Measurements from ENCODE around the gene KLK15. TPM values are rescaled to one million over a fixed set of nuclear protein-coding genes. Genes with fewer than 3 reads are reported as not detected.
A peak's percentile ranks its signal among the peaks of the same experiment; 100 is the strongest.

KLK15 gene
- total RNA-seq, 1 donor from 2014 or later = not detected

DNA sequence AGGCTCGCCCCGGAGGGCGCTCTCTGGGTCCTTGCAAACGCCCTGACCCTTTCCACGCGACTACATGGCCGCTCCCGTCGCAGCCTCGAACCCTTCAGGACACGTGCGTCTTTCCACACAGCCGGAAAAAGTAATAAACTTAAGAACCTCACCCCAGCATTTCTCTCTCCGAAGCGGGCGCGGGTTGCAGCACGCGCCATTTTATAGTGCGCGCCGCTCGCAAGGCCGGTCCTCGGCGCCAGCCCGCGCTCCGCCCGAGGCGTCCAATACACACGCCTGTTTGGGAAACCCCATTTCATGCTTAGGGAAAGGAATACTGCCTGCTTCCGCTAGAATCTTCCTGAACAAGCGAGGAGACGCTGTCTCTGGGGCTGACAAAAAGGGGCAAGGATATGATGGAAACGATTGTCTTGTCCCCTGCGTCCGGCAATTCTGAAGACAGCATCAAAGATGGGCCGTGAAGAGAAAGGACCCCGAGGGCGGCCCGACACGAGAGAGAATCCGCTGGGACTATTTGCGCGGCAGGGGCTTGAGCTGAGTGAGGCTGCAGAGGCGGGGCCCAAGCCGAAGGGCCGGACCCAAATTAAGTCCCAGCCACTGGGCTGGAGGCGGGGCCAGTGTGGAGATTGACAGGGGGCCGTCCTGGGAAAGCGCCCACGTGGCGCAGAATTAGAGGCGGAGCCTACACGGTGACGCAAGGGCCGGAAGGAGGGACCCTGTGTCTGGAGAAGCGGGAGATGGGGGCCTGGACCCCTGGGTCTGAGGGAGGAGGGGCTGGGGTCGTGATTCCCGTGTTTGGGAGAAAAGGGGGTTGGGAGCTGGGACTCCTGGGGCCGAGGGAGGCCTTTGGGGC, 28.7 kb downstream of the KLK15 start:
- H3K4me1 Mint-ChIP-seq (ENCODE audit: low read depth) = peaks cover 21% of the 10 kb centered on the region
- peak overlapping the region; percentile 100 for H3K27ac Mint-ChIP-seq
- peak overlapping the region; percentile 96 for H3K4me3 Mint-ChIP-seq (ENCODE audit: low read depth)
- H3K9me3 Mint-ChIP-seq (ENCODE audit: low read depth) = no peaks in the 10 kb centered on the region
- peaks cover 8% of the 10 kb centered on the region for H3K36me3 Mint-ChIP-seq (ENCODE audit: insufficient read depth)
- TF ChIP-seq, protein P1, sequence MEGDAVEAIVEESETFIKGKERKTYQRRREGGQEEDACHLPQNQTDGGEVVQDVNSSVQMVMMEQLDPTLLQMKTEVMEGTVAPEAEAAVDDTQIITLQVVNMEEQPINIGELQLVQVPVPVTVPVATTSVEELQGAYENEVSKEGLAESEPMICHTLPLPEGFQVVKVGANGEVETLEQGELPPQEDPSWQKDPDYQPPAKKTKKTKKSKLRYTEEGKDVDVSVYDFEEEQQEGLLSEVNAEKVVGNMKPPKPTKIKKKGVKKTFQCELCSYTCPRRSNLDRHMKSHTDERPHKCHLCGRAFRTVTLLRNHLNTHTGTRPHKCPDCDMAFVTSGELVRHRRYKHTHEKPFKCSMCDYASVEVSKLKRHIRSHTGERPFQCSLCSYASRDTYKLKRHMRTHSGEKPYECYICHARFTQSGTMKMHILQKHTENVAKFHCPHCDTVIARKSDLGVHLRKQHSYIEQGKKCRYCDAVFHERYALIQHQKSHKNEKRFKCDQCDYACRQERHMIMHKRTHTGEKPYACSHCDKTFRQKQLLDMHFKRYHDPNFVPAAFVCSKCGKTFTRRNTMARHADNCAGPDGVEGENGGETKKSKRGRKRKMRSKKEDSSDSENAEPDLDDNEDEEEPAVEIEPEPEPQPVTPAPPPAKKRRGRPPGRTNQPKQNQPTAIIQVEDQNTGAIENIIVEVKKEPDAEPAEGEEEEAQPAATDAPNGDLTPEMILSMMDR (IDR thresholded peaks at IDR 0.05; ENCODE audit: unreplicated experiment) = no peak
- peaks cover 18% of the 10 kb centered on the region for H3K27me3 Mint-ChIP-seq
- DNase-seq (ENCODE audit: low spot score, unreplicated experiment) = peak; percentile 97

DNA sequence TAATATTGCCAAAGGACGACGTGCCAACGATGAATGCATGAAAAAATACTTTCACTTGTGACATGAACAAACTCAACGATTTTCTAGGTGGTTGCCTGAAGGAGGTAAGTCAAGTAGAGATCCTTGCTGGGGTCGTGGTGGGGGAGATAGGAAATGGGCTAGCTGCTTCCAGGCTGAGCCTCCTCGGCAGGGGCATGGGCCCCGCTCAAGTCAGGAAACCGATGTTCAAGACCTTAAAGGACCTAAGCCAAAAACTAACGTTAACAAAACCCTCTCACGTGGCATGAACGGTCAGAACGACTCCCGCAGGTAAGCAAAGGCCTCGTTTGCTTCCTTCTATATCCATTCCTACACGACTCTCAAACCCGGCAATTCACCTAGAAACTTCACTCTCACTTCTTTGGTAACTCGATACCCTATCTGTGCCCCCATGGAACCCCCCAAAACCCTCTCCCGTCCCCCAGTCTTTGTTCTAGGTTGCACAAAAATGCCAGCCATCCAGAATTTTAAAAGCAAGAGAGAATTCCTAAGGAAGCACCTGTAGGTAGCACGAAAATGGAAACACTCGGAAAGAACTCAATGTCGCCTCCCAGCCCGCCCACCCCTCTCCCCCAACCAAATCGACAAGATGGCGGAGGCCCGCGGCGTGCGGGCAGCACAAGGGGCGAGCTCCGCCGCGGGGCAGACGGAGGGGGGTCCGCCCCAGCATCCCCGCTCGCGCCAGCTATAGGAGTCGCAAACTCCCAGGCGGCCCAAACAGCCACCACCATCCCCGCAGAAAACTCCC, 29.5 kb downstream of the KLK15 start:
- Mint-ChIP-seq H3K4me3 (ENCODE audit: low read depth) (peak overlapping the region; percentile 96), H3K27me3 (peaks cover 14% of the 10 kb centered on the region), H3K27ac (peak overlapping the region; percentile 100), H3K4me1 (ENCODE audit: low read depth) (peaks cover 21% of the 10 kb centered on the region), H3K36me3 (ENCODE audit: insufficient read depth) (peaks cover 8% of the 10 kb centered on the region), H3K9me3 (ENCODE audit: low read depth) (no peaks in the 10 kb centered on the region)
- DNase-seq (ENCODE audit: low spot score, unreplicated experiment) = no peak
- TF ChIP-seq, protein P1 (IDR thresholded peaks at IDR 0.05; ENCODE audit: unreplicated experiment) = no peak

DNA sequence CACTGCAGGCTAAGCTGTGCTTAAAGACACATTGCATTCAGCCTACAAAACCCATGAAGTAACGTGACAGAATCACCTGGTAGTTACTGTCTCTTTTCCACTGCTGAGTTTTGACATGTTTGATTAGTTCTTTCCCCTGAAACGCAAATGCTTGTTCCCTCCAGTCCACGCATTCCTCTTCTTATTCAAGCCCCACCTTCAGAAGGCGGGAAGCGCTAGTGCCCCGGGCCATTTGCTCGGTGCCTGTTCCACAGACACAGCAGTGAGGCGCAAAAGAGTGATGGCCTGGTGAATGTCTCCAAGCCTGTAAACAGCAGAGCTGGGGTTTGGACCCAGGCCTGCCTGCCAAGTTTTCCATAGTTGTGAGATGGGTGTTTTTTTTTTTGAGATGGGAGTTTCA, 32.3 kb downstream of the KLK15 start:
- peaks cover 8% of the 10 kb centered on the region for H3K36me3 Mint-ChIP-seq (ENCODE audit: insufficient read depth)
- H3K9me3 Mint-ChIP-seq (ENCODE audit: low read depth) = no peaks in the 10 kb centered on the region
- no peaks in the 10 kb centered on the region for H3K27me3 Mint-ChIP-seq
- H3K4me1 Mint-ChIP-seq (ENCODE audit: low read depth) = peaks cover 21% of the 10 kb centered on the region
- DNase-seq (ENCODE audit: low spot score, unreplicated experiment) = no peak
- TF ChIP-seq, protein P1 (IDR thresholded peaks at IDR 0.05; ENCODE audit: unreplicated experiment) = no peak
- H3K4me3 Mint-ChIP-seq (ENCODE audit: low read depth) = no peak overlapping the region
- no peak overlapping the region for H3K27ac Mint-ChIP-seq

DNA sequence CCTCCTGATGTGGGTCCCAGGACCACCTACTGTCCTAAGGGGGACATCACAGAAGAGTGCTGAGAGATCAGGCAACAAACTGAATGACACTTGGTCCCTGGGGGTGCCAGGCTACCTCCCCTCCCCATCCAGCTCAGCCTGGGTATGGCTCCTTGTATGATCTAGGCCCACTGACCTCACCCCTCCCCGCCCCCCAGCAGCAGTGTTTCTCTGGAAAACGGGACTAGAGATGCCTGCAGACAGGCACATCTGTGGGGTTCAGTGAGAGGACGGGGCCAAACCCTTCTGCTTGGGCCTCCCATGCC, 33.9 kb downstream of the KLK15 start:
- DNase-seq (ENCODE audit: low spot score, unreplicated experiment) = no peak
- Mint-ChIP-seq H3K9me3 (ENCODE audit: low read depth) (no peaks in the 10 kb centered on the region), H3K36me3 (ENCODE audit: insufficient read depth) (peaks cover 8% of the 10 kb centered on the region), H3K27ac (no peak overlapping the region), H3K4me3 (ENCODE audit: low read depth) (no peak overlapping the region), H3K27me3 (no peaks in the 10 kb centered on the region), H3K4me1 (ENCODE audit: low read depth) (peaks cover 19% of the 10 kb centered on the region)
- TF ChIP-seq, protein P1 (IDR thresholded peaks at IDR 0.05; ENCODE audit: unreplicated experiment) = no peak

DNA sequence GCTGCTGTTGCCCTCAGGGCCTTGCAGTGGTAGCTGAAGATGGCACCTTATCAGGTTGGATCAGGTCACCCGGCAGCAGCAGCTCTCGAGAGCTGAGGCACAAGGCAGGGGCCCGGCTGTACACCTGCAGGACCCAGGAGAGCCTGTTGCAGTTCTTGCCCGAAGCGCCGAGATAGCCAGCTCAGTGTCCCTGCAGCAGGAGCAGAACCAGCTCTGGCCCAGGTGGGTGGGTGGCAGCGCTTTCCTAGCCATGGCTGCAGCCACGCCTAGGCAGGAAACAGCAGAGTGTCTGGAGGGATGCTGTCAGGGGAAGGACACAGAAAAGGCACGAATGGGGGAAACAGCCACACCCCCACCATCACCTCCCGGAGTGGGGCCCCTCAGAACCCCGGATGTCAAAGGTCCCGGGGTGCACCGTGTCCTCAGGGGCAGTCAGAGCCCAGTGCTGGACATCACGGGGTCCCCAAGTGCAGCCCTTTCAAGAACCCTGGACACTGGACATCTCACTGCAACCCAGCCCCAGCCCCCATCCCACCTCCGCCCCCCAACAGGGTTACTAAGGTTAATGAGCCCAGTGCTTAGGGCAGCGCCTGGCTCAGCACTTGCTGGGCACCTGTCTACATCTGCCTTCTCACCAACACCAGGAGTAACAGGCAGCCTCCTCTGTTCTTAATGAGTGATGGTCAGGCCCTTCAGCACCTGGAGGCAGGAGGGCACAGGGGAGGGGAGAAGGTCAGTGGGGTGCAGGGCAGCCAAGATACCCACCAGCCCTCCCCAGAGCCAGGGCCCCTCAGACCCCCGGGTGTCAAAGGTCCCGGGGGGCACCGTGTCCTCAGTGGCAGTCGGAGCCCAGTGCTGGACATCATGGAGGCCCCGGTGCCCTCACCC, 34.5 kb downstream of the KLK15 start:
- H3K4me3 Mint-ChIP-seq (ENCODE audit: low read depth) = no peak overlapping the region
- TF ChIP-seq, protein P1 (IDR thresholded peaks at IDR 0.05; ENCODE audit: unreplicated experiment) = no peak
- no peak overlapping the region for H3K27ac Mint-ChIP-seq
- H3K27me3 Mint-ChIP-seq = no peaks in the 10 kb centered on the region
- no peak for DNase-seq (ENCODE audit: low spot score, unreplicated experiment)
- H3K4me1 Mint-ChIP-seq (ENCODE audit: low read depth) = peaks cover 22% of the 10 kb centered on the region
- H3K9me3 Mint-ChIP-seq (ENCODE audit: low read depth) = no peaks in the 10 kb centered on the region
- H3K36me3 Mint-ChIP-seq (ENCODE audit: insufficient read depth) = peaks cover 8% of the 10 kb centered on the region
